ENCODE measurements around the gene IL7R.

IL7R gene

GRCh38 chr5:35862126-35862525, 5.4 kb downstream of the IL7R start:
- WGBS, 2 donors (ENCODE audit: extremely low coverage in 2 of 2, insufficient read length in 2 of 2, insufficient replicate concordance in 1 of 2), result no CpG with 5 or more reads among the region's 2 CpGs
- no peak overlapping the region for H3K4me2 ChIP-seq (ENCODE audit: insufficient read depth, low read length, poor library complexity, severe bottlenecking)
- no peak overlapping the region for H4K91ac ChIP-seq (ENCODE audit: low read depth, low read length, poor library complexity)
- H3K36me3 ChIP-seq (replicated peaks in 1 of 2; ENCODE audit: control insufficient read depth in 2 of 2, insufficient read depth in 2 of 2, low read length in 2 of 2), result no peaks in the 10 kb centered on the region
- DNase-seq (ENCODE audit: low spot score), result no peak
- H2BK120ac ChIP-seq (ENCODE audit: low read depth, low read length), result no peak overlapping the region
- no peak overlapping the region for H3K9ac ChIP-seq (ENCODE audit: low read depth, low read length, poor library complexity)
- H2BK15ac ChIP-seq (ENCODE audit: low read length), result no peak overlapping the region
- H3K18ac ChIP-seq (ENCODE audit: low read length), result no peak overlapping the region
- H4K8ac ChIP-seq (ENCODE audit: low read depth, low read length), result no peak overlapping the region
- H2AFZ ChIP-seq (ENCODE audit: low read length), result no peak overlapping the region
- peaks cover 0 to 8% of the 10 kb centered on the region in 2 donors for H3K4me1 ChIP-seq (ENCODE audit: control insufficient read depth in 2 of 2, insufficient read depth in 1 of 2, low read depth in 1 of 2, low read length in 2 of 2)
- no peak overlapping the region for H2BK5ac ChIP-seq (ENCODE audit: low read length)
- no peak overlapping the region for H3K23ac ChIP-seq (ENCODE audit: low read depth, low read length, poor library complexity)
- H3K4me3 ChIP-seq (ENCODE audit: low read length in 2 of 2), result no peak overlapping the region
- H3K79me1 ChIP-seq (ENCODE audit: low read depth, low read length), result no peaks in the 10 kb centered on the region
- H2AK5ac ChIP-seq (ENCODE audit: low read depth, low read length), result no peak overlapping the region
- no peak overlapping the region for H3K4ac ChIP-seq (ENCODE audit: low read length)
- H3K9me3 ChIP-seq (replicated peaks in 1 of 2; ENCODE audit: control insufficient read depth in 2 of 2, insufficient read depth in 1 of 2, low read depth in 1 of 2, low read length in 2 of 2), result no peaks in the 10 kb centered on the region
- no peak overlapping the region for H3K27ac ChIP-seq (replicated peaks; ENCODE audit: low read length)
- no peak overlapping the region for H3K14ac ChIP-seq (ENCODE audit: low read length)
- H3K27me3 ChIP-seq (ENCODE audit: control insufficient read depth in 3 of 3, insufficient read depth in 3 of 3, low read depth in 1 of 3, low read length in 3 of 3), result peaks cover 0 to 20% (median 0%) of the 10 kb centered on the region in 3 experiments
- no peak overlapping the region for H2BK12ac ChIP-seq (ENCODE audit: low read length)

GRCh38 chr5:35863159-35863558, 6.5 kb downstream of the IL7R start:
- peaks cover 0 to 8% of the 10 kb centered on the region in 2 donors for H3K4me1 ChIP-seq (ENCODE audit: control insufficient read depth in 2 of 2, insufficient read depth in 1 of 2, low read depth in 1 of 2, low read length in 2 of 2)
- no peak overlapping the region for H3K18ac ChIP-seq (ENCODE audit: low read length)
- no peak overlapping the region for H2BK120ac ChIP-seq (ENCODE audit: low read depth, low read length)
- H4K91ac ChIP-seq (ENCODE audit: low read depth, low read length, poor library complexity), result no peak overlapping the region
- no peak overlapping the region for H3K23ac ChIP-seq (ENCODE audit: low read depth, low read length, poor library complexity)
- WGBS, 2 donors (ENCODE audit: extremely low coverage in 2 of 2, insufficient read length in 2 of 2, insufficient replicate concordance in 1 of 2), result no CpG with 5 or more reads among the region's 3 CpGs
- DNase-seq (ENCODE audit: low spot score), result no peak
- no peak overlapping the region for H3K4me3 ChIP-seq (ENCODE audit: low read length in 2 of 2)
- no peak overlapping the region for H2AK5ac ChIP-seq (ENCODE audit: low read depth, low read length)
- H2BK15ac ChIP-seq (ENCODE audit: low read length), result no peak overlapping the region
- no peak overlapping the region for H2BK12ac ChIP-seq (ENCODE audit: low read length)
- H3K9ac ChIP-seq (ENCODE audit: low read depth, low read length, poor library complexity), result no peak overlapping the region
- H3K14ac ChIP-seq (ENCODE audit: low read length), result no peak overlapping the region
- no peaks in the 10 kb centered on the region for H3K36me3 ChIP-seq (replicated peaks in 1 of 2; ENCODE audit: control insufficient read depth in 2 of 2, insufficient read depth in 2 of 2, low read length in 2 of 2)
- H3K9me3 ChIP-seq (replicated peaks in 1 of 2; ENCODE audit: control insufficient read depth in 2 of 2, insufficient read depth in 1 of 2, low read depth in 1 of 2, low read length in 2 of 2), result no peaks in the 10 kb centered on the region
- H3K27ac ChIP-seq (replicated peaks; ENCODE audit: low read length), result no peak overlapping the region
- no peak overlapping the region for H3K4ac ChIP-seq (ENCODE audit: low read length)
- peaks cover 0 to 19% (median 0%) of the 10 kb centered on the region in 3 experiments for H3K27me3 ChIP-seq (ENCODE audit: control insufficient read depth in 3 of 3, insufficient read depth in 3 of 3, low read depth in 1 of 3, low read length in 3 of 3)
- no peak overlapping the region for H2AFZ ChIP-seq (ENCODE audit: low read length)
- no peak overlapping the region for H4K8ac ChIP-seq (ENCODE audit: low read depth, low read length)
- H3K4me2 ChIP-seq (ENCODE audit: insufficient read depth, low read length, poor library complexity, severe bottlenecking), result no peak overlapping the region
- H3K79me1 ChIP-seq (ENCODE audit: low read depth, low read length), result no peaks in the 10 kb centered on the region
- no peak overlapping the region for H2BK5ac ChIP-seq (ENCODE audit: low read length)

- Histone ChIP-seq H2BK5ac (ENCODE audit: low read length) (no peak overlapping the region), H3K4me1 (ENCODE audit: control insufficient read depth in 2 of 2, insufficient read depth in 1 of 2, low read depth in 1 of 2, low read length in 2 of 2) (no peaks in the 10 kb centered on the region), H4K91ac (ENCODE audit: low read depth, low read length, poor library complexity) (no peak overlapping the region), H3K4me3 (ENCODE audit: low read length in 2 of 2) (no peak overlapping the region), H3K79me1 (ENCODE audit: low read depth, low read length) (no peaks in the 10 kb centered on the region), H2BK12ac (ENCODE audit: low read length) (no peak overlapping the region), H2BK15ac (ENCODE audit: low read length) (no peak overlapping the region), H3K9me3 (replicated peaks in 1 of 2; ENCODE audit: control insufficient read depth in 2 of 2, insufficient read depth in 1 of 2, low read depth in 1 of 2, low read length in 2 of 2) (no peaks in the 10 kb centered on the region), H3K18ac (ENCODE audit: low read length) (no peak overlapping the region), H3K36me3 (replicated peaks in 1 of 2; ENCODE audit: control insufficient read depth in 2 of 2, insufficient read depth in 2 of 2, low read length in 2 of 2) (no peaks in the 10 kb centered on the region), H3K27me3 (ENCODE audit: control insufficient read depth in 3 of 3, insufficient read depth in 3 of 3, low read depth in 1 of 3, low read length in 3 of 3) (peaks cover 0 to 7% (median 0%) of the 10 kb centered on the region in 3 experiments), H2AK5ac (ENCODE audit: low read depth, low read length) (no peak overlapping the region), H3K27ac (replicated peaks; ENCODE audit: low read length) (no peak overlapping the region), H3K14ac (ENCODE audit: low read length) (no peak overlapping the region), H2BK120ac (ENCODE audit: low read depth, low read length) (no peak overlapping the region), H3K9ac (ENCODE audit: low read depth, low read length, poor library complexity) (no peak overlapping the region), H3K23ac (ENCODE audit: low read depth, low read length, poor library complexity) (no peak overlapping the region), H4K8ac (ENCODE audit: low read depth, low read length) (no peak overlapping the region), H3K4ac (ENCODE audit: low read length) (no peak overlapping the region), H3K4me2 (ENCODE audit: insufficient read depth, low read length, poor library complexity, severe bottlenecking) (no peak overlapping the region), H2AFZ (ENCODE audit: low read length) (no peak overlapping the region)
- WGBS, 2 donors (ENCODE audit: extremely low coverage in 2 of 2, insufficient read length in 2 of 2, insufficient replicate concordance in 1 of 2), result no CpG with 5 or more reads among the region's 4 CpGs
- DNase-seq (ENCODE audit: low spot score), result no peak
These were observed 11.3 kb downstream of the IL7R start for GRCh38 chr5:35867998-35868397.

DNA sequence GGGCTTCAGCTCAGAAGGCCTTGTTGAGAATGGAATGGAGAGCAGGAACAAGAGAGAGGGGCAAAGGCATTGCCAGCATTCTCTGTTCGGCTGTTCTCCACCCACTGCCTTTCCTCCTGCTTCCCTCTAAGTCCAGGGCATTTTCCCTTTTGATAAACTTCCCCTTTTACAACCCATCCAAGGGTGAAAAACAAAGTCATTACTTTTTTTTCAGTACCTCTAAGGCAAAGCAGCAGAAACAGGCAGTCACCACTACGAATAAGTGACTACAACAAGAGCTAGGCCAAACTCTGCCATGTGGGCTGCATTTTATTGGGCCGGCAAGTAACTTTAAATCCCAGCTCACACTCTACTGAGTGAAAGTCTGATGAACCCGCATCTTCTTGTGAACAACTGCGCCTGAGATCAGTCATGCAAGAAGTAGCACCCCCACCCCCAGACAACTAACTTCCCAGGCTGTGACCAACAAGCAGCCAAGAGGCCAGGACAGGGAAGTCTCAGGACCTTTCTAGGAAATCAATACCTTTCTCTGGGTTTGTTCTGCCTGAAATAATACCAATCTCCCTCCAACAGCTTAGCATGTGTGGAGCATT, 13.1 kb downstream of the IL7R start:
- H2AFZ ChIP-seq (ENCODE audit: low read length), result no peak overlapping the region
- no peak overlapping the region for H2BK5ac ChIP-seq (ENCODE audit: low read length)
- H3K27me3 ChIP-seq (ENCODE audit: control insufficient read depth in 3 of 3, insufficient read depth in 3 of 3, low read depth in 1 of 3, low read length in 3 of 3), result peaks cover 0 to 3% (median 0%) of the 10 kb centered on the region in 3 experiments
- no peak overlapping the region for H2BK15ac ChIP-seq (ENCODE audit: low read length)
- no CpG with 5 or more reads among the region's 5 CpGs for WGBS, 2 donors (ENCODE audit: extremely low coverage in 2 of 2, insufficient read length in 2 of 2, insufficient replicate concordance in 1 of 2)
- H3K79me1 ChIP-seq (ENCODE audit: low read depth, low read length), result no peaks in the 10 kb centered on the region
- H2AK5ac ChIP-seq (ENCODE audit: low read depth, low read length), result no peak overlapping the region
- no peak overlapping the region for H3K18ac ChIP-seq (ENCODE audit: low read length)
- H3K4me2 ChIP-seq (ENCODE audit: insufficient read depth, low read length, poor library complexity, severe bottlenecking), result no peak overlapping the region
- H4K91ac ChIP-seq (ENCODE audit: low read depth, low read length, poor library complexity), result no peak overlapping the region
- no peak overlapping the region for H3K23ac ChIP-seq (ENCODE audit: low read depth, low read length, poor library complexity)
- no peaks in the 10 kb centered on the region for H3K36me3 ChIP-seq (replicated peaks in 1 of 2; ENCODE audit: control insufficient read depth in 2 of 2, insufficient read depth in 2 of 2, low read length in 2 of 2)
- H3K27ac ChIP-seq (replicated peaks; ENCODE audit: low read length), result no peak overlapping the region
- no peak overlapping the region for H2BK12ac ChIP-seq (ENCODE audit: low read length)
- no peak overlapping the region for H3K4me3 ChIP-seq (ENCODE audit: low read length in 2 of 2)
- no peak for DNase-seq (ENCODE audit: low spot score)
- H3K9me3 ChIP-seq (replicated peaks in 1 of 2; ENCODE audit: control insufficient read depth in 2 of 2, insufficient read depth in 1 of 2, low read depth in 1 of 2, low read length in 2 of 2), result no peaks in the 10 kb centered on the region
- H3K4me1 ChIP-seq (ENCODE audit: control insufficient read depth in 2 of 2, insufficient read depth in 1 of 2, low read depth in 1 of 2, low read length in 2 of 2), result no peaks in the 10 kb centered on the region
- H4K8ac ChIP-seq (ENCODE audit: low read depth, low read length), result no peak overlapping the region
- H3K9ac ChIP-seq (ENCODE audit: low read depth, low read length, poor library complexity), result no peak overlapping the region
- no peak overlapping the region for H3K4ac ChIP-seq (ENCODE audit: low read length)
- H3K14ac ChIP-seq (ENCODE audit: low read length), result no peak overlapping the region
- H2BK120ac ChIP-seq (ENCODE audit: low read depth, low read length), result no peak overlapping the region

All from neuronal stem cell (in vitro differentiated cells).